Sigmoid colon (tissue), 4 donors: Measurements from ENCODE around the gene PGAM2.

ENCODE experiments used
- POLR2A ChIP-seq, 2 donors: fragments of 450-650 bp; IDR thresholded peaks; one replicate each; pipeline ENCODE4 v1.6.1; 2016; ENCODE audit warnings: antibody characterized with exemption in 2 of 2, mild to moderate bottlenecking in 2 of 2, moderate library complexity in 2 of 2
- POLR2AphosphoS5 ChIP-seq, 4 donors: sonication (generic); formaldehyde crosslinking; IDR thresholded peaks; one replicate each; pipeline ENCODE4 v1.6.1; 2017; ENCODE audit warnings: antibody characterized with exemption in 4 of 4
- TF ChIP-seq, protein P1 (sequence below), 4 experiments: fragments of 450-650 bp in 3 of 4; fragments of 200-600 bp in 1 of 4; IDR thresholded peaks; one replicate each; pipeline ENCODE4 v1.5.1; 2016 to 2019; ENCODE audit warnings: antibody characterized with exemption in 4 of 4, mild to moderate bottlenecking in 3 of 4, moderate library complexity in 2 of 4

DNA sequence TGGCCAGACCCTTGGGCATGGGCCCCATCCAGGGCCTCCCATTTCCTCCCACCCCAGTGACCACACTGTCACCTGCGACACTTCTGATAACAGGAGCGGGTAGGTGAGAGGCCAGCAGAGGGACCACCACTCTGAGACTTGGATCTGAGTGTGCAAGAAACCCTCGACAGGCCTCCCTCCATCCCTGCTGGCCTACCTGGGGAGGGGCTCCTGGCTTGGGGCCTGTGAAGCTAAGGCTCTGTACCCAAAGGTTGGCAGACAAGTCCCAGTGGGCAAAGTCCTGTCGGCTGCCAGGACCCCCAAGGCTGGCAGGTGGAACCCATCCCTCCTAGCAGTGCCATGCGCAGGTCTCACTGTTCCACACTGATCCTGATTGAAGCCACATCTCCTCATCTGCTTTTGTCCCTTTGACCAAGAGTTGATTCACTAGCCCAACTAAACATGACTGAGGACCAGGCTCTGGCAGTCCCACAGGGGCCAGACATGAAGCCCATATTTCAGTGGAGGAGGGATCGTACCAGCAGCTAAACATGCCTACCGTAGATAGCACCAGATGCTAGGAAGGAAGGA, 1.2 kb upstream of the PGAM2 start:
- TF ChIP-seq POLR2AphosphoS5 (IDR thresholded peaks at IDR 0.05) = peak in 1 of 4 donors; percentile 5
- TF ChIP-seq, protein P1, sequence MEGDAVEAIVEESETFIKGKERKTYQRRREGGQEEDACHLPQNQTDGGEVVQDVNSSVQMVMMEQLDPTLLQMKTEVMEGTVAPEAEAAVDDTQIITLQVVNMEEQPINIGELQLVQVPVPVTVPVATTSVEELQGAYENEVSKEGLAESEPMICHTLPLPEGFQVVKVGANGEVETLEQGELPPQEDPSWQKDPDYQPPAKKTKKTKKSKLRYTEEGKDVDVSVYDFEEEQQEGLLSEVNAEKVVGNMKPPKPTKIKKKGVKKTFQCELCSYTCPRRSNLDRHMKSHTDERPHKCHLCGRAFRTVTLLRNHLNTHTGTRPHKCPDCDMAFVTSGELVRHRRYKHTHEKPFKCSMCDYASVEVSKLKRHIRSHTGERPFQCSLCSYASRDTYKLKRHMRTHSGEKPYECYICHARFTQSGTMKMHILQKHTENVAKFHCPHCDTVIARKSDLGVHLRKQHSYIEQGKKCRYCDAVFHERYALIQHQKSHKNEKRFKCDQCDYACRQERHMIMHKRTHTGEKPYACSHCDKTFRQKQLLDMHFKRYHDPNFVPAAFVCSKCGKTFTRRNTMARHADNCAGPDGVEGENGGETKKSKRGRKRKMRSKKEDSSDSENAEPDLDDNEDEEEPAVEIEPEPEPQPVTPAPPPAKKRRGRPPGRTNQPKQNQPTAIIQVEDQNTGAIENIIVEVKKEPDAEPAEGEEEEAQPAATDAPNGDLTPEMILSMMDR (IDR thresholded peaks at IDR 0.05) = no peak
- no peak for TF ChIP-seq POLR2A (IDR thresholded peaks at IDR 0.05)
